Activated CD4-positive, alpha-beta T cell treated with anti-CD3 and anti-CD28 coated beads, Interleukin-2, amount 50 U/mL, for 4 hours (primary cell): Measurements from ENCODE around the gene KRTAP10-11.
"Not testable (repeated sequence)": the region's sequence is repeated elsewhere in the genome, so short reads cannot be mapped to it uniquely, and the experiment has no call there.

Source experiments
- DNase-seq, 2 experiments: peaks; one replicate each; pipeline ENCODE4 v3.0.0-alpha.2; 2020

Gene KRTAP10-11

DNA sequence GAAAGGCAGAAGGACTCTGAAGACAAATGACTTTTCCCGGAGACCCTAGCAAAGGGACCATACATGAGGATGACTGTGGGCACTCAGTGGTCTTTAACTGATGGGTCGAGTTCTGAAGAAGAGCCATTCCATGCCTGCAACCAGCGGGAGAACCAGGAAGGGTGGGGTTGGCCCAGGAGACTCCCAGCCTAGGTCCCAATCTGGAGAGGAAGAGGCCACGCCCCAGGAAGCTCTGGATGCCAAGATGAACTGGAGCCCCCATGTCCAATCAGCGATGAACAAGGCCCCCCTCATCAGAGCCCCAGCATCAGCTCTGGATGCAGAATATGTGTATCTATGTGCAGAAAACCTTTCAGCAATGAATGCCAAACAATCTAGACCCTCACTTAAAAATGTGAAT, 5.5 kb upstream of the KRTAP10-11 start:
- DNase-seq = no peak

DNA sequence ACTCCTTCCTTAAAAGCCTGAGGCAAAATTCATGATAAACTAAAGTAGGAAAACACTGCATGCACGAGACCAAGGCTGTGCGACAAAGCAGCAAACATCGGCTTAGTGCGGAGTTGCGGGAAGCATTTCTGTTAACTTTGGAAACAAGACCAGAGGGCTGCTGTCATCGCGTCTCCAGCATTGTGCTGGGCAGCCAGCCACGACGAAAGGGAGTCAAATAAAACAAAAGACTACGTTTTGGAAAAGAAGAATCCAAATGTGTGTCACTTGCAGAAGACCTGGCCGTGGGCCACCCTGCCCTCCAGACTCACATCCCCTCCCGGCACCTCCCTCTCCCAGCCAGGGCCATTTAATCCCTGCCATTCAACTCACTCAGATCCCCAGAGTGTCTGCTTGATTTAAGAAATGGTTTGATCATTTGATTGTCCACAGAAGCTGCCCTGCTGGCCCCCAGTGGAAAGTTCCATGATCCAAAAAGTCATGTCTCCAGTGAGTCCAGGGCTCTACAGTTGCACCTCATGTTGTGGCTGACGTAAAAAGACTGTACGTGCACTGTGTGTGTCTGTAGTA, 2.4 kb upstream of the KRTAP10-11 start:
- DNase-seq = no peak

- no peak for DNase-seq
These were observed 1.3 kb upstream of the KRTAP10-11 start for GRCh38 chr21:44644878-44645277.

- DNase-seq = no peak
These were observed 973 bp downstream of the KRTAP10-11 start for GRCh38 chr21:44647222-44647552.

- no peak for DNase-seq
These were observed 2.5 kb downstream of the KRTAP10-11 start for GRCh38 chr21:44648557-44649311.

DNA sequence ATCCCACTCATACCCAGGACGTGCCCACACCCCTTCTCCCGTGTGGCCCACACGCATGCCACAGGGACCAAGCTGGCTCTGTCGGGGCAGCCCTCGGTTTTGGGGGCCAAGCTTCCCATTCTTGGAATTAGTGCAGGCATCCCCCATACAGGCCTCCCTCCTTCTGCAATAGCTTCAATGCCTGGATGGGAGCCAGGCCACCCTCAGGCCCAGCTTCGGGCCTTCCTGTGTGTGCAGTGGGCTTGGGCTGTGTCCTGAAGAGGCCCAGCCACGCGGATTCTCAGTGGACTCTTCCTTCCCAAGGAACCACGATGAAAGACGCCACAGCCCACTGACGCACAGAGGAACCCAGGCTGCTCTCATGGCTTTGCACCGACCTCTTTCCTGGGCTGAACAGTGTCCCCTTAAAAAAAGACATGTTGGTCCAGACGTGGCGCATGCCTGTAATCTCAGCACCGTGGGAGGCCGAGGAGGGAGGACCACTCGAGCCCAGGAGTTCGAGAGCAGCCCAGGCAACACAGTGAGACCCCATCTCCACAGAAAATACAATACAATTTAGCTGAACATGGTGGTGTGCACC, 3.4 kb downstream of the KRTAP10-11 start:
- DNase-seq = no peak

DNA sequence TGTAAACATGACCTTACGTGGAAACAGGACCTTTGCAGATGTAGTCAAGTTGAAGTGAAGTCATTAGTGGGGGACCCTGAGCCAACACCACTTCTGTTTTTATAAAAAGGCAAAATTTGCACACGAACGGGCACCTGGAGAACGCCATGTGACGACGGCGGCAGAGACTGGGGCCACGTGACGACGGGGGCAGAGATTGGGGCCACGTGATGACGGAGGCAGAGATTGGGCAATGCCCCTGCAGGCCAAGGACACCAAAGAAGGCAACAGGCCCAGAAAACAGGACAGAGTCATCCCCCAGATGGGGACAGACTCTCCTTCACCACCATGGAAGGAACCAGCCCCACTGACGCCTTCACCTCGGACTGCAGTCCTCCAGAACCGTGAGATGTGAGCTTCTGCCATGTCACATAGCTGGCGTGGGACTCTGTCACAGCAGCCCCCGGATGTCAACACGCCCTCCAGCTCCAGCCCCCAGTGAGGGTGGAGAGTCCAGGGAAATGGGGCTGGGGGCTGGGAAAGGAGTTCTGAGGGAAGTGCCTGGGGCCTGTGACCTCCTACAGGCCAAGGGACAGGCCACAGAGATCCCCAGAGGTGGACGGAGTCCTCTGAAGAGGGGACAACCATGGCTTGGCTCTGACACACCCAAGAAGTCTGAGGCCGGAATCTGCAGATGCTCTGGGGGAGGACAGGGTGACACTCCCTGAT, 4.2 kb downstream of the KRTAP10-11 start:
- DNase-seq = no peak

DNA sequence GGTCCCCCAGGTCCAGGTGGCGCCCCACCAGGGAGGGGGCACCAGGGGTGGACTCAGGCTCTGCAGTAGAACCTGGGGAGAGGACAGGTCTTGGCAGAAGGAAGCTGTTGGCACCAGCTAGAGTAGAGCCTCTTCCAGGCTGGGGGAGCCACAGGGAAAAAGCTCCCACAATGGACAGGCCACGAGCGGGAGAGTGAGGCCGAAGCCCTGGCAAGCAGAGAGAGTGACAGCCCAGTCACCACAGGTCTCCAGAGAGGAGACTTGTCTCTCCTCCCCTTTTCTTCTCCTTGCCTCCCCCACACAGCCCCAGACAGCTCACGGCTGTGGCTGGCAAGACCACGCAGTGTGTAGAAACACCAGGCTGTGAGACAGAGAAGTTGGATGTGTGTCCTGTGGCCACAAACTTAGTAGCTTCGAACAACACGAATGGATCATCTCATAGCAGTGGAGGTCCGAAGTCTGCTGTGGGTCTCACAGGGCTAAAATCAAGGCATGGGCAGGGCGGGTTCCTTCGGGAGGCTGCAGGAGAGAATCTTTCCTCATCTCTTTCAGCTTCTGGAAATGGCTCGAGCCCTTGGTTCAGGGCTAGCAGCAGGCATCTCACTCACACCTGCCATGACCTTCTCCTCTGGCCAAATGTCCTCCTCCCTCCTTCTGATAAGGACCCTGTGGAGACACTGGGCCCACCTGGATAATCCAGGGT, 4.9 kb downstream of the KRTAP10-11 start:
- no peak for DNase-seq

DNA sequence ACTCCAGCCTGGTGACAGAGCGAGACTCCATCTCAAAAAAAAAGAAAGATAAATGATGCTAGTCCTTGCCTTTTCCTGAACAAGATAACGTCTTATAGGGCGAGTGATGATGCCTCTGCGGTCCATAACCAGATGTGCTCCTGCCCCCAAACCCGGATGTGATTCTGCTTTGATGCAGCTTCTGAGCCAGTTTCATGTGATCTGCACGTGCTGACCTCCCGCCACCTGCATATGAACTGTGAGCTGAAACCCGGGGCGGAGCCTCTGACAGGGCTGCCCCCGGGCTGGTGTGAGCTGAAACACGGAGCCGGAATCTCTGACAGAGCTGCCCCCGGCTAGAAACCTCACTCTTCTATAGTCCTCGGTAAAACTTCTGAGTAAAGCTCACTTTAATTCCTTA, 6.9 kb downstream of the KRTAP10-11 start:
- no peak for DNase-seq

GRCh38 chr21:44653656-44654575, 7.7 kb downstream of the KRTAP10-11 start:
- peak; percentile 21 to 30 for DNase-seq

DNA sequence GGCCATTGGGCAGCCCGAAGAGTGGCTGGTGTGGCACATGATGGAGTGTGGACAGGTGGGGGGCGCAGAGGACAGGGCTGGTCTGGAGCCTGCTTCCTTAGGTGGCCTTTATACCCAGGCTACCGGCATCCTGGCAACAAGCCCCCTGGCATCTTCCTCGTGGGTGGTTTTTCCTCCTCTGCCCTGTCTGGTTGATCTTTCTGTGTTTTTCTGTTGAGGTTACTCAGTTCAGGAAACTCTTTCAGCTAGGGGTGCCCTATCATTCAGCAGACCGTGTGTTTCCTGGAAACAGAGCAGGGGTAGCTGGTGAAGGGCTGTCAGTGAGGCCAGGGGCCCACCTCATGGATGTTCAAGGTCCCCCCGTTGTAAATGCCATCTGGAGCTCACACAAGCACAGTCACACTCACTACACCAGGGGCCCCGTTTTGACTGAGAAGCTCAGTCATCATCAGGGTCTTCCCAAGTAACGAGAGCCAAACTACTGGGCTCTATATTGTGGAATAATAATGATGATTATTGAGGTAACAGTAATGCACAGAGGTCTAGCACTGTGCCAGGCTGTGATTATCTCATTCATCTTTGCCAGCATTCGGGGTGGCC, 8.5 kb downstream of the KRTAP10-11 start, which contains the start of gene KRTAP12-4:
KRTAP12-4 (minus strand) TSS at position 84 of the 600 bp plus-strand sequence; CDS start at position 39, 45 bp downstream.
- DNase-seq = no peak

- DNase-seq = no peak
These were observed 10.7 kb downstream of the KRTAP10-11 start for GRCh38 chr21:44656868-44657267.

GRCh38 chr21:44657635-44658540, 11.7 kb downstream of the KRTAP10-11 start, which contains the start of gene KRTAP12-3:
Gene KRTAP12-3 (plus strand): TSS chr21:44657932. CDS start chr21:44657980, 48 bp downstream.
- DNase-seq = peak in 1 of 2 experiments; percentile 21

DNA sequence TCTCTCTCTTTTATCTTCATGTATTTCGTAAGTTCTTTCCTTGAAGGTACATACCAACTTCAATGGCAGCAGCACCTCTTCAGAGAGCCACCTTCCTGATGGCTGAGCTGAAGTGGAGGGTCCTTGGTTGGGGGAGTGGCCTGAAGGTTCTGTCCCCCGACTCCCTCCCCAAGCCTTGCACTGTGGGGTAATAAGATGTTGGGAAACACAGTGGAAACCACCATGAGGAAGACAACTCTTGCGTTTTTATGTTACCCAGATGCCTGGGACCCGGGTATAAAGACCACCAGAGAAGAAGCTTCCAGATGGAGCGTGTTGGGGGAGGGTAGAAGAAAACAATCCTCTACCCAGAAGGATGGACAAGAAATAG, 12.3 kb downstream of the KRTAP10-11 start:
- DNase-seq = no peak

DNA sequence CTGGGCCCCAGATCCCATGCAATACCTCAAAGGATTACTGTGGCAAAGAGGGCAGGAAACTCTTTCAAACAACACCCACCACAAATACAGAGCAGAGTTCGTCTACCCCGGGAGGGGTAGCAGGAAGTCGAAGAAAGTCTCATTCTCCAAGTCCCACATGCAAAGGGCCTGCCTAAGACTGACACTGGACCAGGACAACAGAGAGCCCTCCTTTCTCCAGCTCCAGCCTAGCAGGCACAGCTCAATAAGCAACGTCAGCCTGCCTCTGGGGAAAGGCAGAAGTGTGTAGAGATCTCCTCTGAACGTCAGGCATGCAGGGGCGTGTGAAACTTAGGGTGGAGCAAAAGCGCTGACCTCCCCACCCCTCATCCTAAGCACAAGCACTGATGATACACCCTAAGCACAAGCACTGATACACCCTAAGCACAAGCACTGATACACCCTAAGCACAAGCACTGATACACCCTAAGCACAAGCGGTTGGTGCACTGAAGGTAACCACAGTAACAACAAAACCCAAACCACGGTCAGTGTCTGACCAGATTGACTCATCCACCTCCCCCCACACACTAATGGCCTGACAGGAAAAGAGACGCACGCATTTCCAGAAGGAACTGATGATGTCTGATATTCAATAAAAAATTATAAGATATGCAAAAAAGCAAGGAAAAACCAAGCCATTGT, 12.8 kb downstream of the KRTAP10-11 start:
- no peak for DNase-seq

GRCh38 chr21:44661567-44661966, 15.4 kb downstream of the KRTAP10-11 start:
- not testable (repeated sequence) for DNase-seq

DNA sequence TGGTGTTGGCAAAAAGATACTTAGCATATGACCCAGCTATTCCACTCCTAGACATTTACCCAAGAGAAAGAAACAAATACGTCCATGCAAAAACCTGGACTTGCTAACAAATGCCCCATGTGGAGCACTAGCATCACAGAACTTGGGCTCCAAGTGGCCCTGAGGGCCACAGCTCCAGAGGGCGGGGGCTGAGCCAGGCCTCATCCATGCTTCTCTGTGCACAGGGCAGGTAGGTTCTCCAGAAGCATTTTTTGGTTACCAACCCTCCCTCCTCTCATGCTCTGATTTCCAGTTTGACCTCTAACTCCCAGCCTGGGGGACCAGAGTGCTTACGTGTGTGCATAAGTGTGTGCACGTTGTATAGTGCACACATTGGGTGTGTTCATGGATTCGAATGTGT, 18.5 kb downstream of the KRTAP10-11 start:
- DNase-seq = no peak

- no peak for DNase-seq
These were observed 20.4 kb downstream of the KRTAP10-11 start, which contains the start of gene KRTAP12-2 for GRCh38 chr21:44666401-44667320. Gene KRTAP12-2 (minus strand): TSS chr21:44666927. CDS start chr21:44666886, 41 bp downstream.
